HL-60 (cell line): ENCODE results near the gene MAGEF1.

Experiments
- REST ChIP-seq: IDR thresholded peaks from 2 replicates; pipeline ENCODE4 v1.6.1; 2012; ENCODE audit warnings: low read depth; ENCODE audit not compliant: insufficient replicate concordance
- TF ChIP-seq, protein P1 (sequence below): IDR thresholded peaks from one replicate; pipeline ENCODE4 v1.5.1; 2011; ENCODE audit warnings: low read length, control low read depth, inconsistent platforms; ENCODE audit not compliant: insufficient read depth

- TF ChIP-seq, protein P1, sequence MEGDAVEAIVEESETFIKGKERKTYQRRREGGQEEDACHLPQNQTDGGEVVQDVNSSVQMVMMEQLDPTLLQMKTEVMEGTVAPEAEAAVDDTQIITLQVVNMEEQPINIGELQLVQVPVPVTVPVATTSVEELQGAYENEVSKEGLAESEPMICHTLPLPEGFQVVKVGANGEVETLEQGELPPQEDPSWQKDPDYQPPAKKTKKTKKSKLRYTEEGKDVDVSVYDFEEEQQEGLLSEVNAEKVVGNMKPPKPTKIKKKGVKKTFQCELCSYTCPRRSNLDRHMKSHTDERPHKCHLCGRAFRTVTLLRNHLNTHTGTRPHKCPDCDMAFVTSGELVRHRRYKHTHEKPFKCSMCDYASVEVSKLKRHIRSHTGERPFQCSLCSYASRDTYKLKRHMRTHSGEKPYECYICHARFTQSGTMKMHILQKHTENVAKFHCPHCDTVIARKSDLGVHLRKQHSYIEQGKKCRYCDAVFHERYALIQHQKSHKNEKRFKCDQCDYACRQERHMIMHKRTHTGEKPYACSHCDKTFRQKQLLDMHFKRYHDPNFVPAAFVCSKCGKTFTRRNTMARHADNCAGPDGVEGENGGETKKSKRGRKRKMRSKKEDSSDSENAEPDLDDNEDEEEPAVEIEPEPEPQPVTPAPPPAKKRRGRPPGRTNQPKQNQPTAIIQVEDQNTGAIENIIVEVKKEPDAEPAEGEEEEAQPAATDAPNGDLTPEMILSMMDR = no peak
- TF ChIP-seq REST = no peak
Measured at GRCh38 chr3:184759666-184760200, 47.9 kb upstream of the MAGEF1 start.
